ENCODE results near the gene RAB11FIP3.
"Not testable (repeated sequence)": the region's sequence is repeated elsewhere in the genome, so short reads cannot be mapped to it uniquely, and the experiment has no call there.

RAB11FIP3 gene, protein sequence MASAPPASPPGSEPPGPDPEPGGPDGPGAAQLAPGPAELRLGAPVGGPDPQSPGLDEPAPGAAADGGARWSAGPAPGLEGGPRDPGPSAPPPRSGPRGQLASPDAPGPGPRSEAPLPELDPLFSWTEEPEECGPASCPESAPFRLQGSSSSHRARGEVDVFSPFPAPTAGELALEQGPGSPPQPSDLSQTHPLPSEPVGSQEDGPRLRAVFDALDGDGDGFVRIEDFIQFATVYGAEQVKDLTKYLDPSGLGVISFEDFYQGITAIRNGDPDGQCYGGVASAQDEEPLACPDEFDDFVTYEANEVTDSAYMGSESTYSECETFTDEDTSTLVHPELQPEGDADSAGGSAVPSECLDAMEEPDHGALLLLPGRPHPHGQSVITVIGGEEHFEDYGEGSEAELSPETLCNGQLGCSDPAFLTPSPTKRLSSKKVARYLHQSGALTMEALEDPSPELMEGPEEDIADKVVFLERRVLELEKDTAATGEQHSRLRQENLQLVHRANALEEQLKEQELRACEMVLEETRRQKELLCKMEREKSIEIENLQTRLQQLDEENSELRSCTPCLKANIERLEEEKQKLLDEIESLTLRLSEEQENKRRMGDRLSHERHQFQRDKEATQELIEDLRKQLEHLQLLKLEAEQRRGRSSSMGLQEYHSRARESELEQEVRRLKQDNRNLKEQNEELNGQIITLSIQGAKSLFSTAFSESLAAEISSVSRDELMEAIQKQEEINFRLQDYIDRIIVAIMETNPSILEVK

DNA sequence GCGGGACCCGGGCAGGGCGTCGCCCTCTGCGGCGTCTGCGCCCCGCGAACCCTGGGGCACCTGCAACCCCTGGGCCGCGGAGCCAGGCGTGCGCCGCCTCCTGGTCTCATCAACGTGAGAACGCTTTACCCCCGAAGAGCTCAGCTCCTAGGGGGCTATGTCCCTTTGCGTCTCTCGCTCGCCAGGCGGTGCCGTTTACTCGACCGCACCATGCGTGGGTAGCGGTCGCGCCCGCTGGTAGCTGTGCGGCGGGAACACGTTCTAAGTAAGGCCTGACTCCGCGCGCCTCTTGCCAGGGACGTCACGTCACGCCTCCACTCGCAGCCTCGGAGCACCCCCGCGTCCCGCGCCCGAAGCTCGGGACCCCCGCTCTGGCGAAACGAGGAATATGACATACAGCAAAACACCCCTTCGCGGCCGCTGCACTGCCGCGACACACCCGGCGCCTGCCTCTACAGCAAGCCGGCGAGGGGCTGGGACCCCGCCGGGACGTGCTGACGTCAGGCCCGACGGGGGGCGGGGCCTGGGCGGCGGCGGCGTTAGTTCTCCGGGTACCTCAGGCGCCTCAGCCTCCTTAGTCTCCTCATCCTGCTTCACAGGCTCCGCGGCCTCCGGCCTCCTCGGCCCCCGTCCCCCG, at the start of gene RAB11FIP3:
Gene RAB11FIP3 (plus strand): TSS at position 568 of the 637 bp plus-strand sequence. CDS start 358 bp downstream, outside the sequence.
- peak; percentile 89 for DNase-seq

DNA sequence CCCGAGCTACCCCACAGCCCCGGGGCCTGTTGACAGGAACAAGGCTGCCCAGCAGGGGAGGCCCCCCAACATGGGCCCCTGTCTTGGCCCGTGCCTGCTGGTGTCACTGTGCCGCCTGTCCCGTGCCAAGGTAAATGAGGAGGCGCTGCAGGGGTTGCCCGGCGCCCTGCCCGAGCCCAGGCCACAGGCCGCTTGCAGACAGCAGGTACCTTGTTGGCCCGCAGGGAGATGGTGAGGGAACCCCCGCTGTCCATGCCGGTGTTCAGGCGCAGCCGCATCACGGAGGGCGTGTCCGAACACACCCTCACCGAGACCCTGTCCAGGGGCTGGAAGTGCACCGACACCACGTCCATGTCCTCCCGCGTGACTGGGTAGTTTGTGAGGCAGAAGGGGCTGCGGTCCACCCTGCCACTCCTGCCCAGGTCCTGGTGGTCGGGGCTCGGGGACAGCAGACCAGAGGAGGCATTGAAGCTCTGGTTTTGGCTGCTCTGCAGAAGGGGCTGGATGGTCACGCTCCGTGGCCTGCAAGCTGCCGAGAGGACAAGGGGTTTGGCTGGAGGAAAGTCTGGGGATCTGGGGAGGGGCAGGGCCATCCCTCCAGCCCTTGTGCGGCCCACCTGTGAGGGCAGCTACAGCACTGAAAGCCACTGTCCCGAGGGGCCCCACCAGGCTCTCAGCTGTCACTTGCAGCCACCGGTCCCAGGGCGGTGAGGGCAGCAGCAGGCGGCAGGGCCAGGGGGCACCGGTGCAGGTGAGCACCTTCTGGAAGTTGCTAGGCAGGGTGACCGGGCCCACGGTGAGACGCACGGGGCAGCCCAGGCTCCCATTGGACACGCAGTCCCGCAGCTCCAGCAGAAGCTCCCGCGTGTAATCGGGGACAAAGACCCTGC, 49.3 kb upstream of the RAB11FIP3 start:
- DNase-seq: no peak

- DNase-seq: no peak
Observed at GRCh38 chr16:376817-377418, 48.5 kb upstream of the RAB11FIP3 start.

GRCh38 chr16:377419-377951, 48.0 kb upstream of the RAB11FIP3 start:
- DNase-seq: no peak

GRCh38 chr16:378113-378820, 47.2 kb upstream of the RAB11FIP3 start:
- DNase-seq: not testable (repeated sequence)

GRCh38 chr16:378821-379182, 46.6 kb upstream of the RAB11FIP3 start:
- DNase-seq: no peak

- no peak for DNase-seq
Observed at GRCh38 chr16:379183-379960, 46.1 kb upstream of the RAB11FIP3 start.

GRCh38 chr16:379961-380761, 45.3 kb upstream of the RAB11FIP3 start:
- DNase-seq: no peak

DNA sequence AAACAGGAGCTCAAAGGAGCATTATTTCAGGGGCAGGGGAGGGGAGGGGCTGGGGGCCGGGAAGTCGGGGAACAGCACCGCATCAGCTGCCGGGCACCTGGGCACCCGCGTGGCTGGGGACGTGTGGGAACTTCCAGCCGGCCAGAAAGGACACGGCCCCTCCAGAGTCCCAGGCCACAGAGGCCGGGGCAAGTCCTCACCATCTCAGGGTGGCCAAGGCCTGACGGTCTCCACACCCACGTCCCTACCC, 44.8 kb upstream of the RAB11FIP3 start:
- no peak for DNase-seq

GRCh38 chr16:381012-381788, 44.2 kb upstream of the RAB11FIP3 start:
- DNase-seq: peak; percentile 54

GRCh38 chr16:381789-382717, 43.4 kb upstream of the RAB11FIP3 start, which contains the start of gene PGAP6:
TSS of gene PGAP6 (minus strand) at chr16:381978. CDS start at chr16:381821, 157 bp downstream.
- peak; percentile 68 for DNase-seq

GRCh38 chr16:383326-384051, 42.0 kb upstream of the RAB11FIP3 start:
- no peak for DNase-seq

GRCh38 chr16:386641-387156, 38.8 kb upstream of the RAB11FIP3 start:
- DNase-seq: no peak

DNA sequence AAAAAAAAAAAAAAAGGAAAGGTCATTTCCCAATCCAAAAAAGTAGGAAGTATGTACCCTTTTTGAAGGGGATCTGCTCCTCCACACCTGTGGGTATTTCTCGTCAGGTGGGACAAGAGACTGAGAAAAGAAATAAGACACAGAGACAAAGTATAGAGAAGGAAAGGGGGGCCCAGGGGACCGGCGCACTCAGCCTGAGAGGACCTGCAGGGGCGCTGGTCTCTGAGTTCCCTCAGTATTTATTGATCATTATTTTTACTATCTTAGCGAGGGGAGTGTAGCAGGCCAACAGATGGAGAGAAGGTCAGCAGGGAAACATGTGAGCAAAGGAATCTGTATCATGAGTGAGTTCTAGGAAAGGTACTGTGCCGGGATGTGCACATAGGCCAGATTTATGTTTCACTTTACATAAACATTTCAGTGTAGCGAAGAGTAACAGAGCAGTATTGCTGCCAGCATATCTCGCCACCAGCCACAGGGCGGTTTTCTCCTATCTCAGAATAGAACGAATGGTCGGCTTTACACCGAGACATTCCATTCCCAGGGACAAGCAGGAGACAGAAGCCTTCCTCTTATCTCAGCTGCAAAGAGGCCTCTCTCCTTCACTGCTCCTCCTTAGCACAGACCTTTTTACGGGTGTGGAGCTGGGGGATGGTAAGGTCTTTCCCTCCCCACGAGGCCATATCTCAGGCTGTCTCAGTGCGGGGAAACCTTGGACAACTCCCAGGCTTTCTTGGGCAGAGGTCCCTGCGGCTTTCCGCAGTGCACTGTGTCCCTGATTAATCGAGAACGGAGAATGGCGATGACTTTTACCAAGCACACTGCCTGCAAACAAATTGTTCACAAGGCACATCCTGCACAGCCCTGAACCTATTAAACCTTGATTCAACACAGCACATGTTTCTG, 37.4 kb upstream of the RAB11FIP3 start:
- DNase-seq: not testable (repeated sequence)

GRCh38 chr16:389352-389751, 36.1 kb upstream of the RAB11FIP3 start:
- DNase-seq: no peak
